ENCODE measurements around the gene ACOT13.

ACOT13 gene

DNA sequence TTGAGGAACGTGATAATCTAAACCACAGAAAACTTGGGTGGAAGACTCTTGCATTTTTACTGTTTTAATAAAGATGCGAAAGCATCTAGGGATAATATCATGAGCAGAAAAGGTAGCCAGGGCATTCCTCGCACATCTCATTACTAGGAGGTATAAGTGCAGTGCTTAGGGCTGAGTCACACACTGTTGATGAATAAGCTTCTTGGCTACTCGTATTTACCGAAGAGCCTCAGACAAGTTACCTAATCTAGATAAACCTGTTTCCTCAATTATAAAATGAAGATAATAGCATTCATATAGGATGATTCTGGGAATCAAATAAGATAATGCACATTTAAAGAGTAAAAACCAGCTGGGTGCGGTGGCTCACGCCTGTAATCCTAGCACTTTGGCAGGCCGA lies 20.1 kb upstream of the ACOT13 start:
- peaks cover 16 to 18% of the 10 kb centered on the region in 2 experiments for H3K36me3 ChIP-seq (ENCODE audit: control insufficient read depth in 2 of 2, insufficient read depth in 1 of 2, low read length in 2 of 2)
- TF ChIP-seq ZNF701 (tag by site-specific recombination; IDR thresholded peaks at IDR 0.05), result no peak
- no peak for TF ChIP-seq ZNF221 (tag by site-specific recombination; IDR thresholded peaks at IDR 0.05; ENCODE audit: borderline replicate concordance)
- no peak for TF ChIP-seq ZNF433 (tag by site-specific recombination; IDR thresholded peaks at IDR 0.05; ENCODE audit: low read depth)
- no peak for TF ChIP-seq ZNF423 (tag by site-specific recombination; IDR thresholded peaks at IDR 0.05)
- H3K4me1 ChIP-seq (ENCODE audit: control insufficient read depth, insufficient read depth, low read length), result no peaks in the 10 kb centered on the region
- no peak overlapping the region for H3K4me3 ChIP-seq (ENCODE audit: low read depth, low read length)
- no peaks in the 10 kb centered on the region for H3K9me3 ChIP-seq (ENCODE audit: control insufficient read depth, insufficient read depth, low read depth, low read length)
- no peak overlapping the region for H3K27ac ChIP-seq (ENCODE audit: extremely low read depth, low read depth, low read length)
- CTCF ChIA-PET, result interaction anchor here (1.1 to 2.8 kb wide), 4 partner anchors 49 to 67 kb away, joined by 3 to 7 read pairs (median 5); no protein-coding TSS in a partner anchor
- POLR2A ChIA-PET, result interaction anchor here (2.7 kb wide), 1 partner anchor 19 kb away, joined by 15 read pairs; the partner anchor contains the start of genes ACOT13 and TDP2

DNA sequence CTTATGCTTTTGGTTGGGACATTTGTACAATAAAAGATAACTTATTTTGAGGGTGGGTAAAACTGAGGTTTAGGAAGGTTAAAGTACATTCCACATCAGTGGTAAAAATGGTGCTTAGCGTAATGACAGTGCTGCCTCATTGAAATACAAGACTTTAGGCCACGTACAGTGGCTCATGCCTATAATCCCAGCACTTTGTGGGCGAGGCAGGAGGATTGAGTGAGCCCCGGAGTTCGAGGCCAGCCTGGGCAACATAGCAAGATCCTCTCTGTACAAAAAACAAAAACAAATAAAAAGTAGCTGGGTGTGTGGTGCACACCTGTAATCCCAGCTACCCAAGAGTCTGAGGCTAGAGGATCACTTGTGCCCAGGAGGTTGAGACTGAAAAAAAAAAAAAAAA lies 18.6 kb upstream of the ACOT13 start:
- Histone ChIP-seq H3K36me3 (ENCODE audit: control insufficient read depth in 2 of 2, insufficient read depth in 1 of 2, low read length in 2 of 2) (peaks cover 30 to 31% of the 10 kb centered on the region in 2 experiments), H3K9me3 (ENCODE audit: control insufficient read depth, insufficient read depth, low read depth, low read length) (no peaks in the 10 kb centered on the region), H3K4me3 (ENCODE audit: low read depth, low read length) (no peak overlapping the region), H3K4me1 (ENCODE audit: control insufficient read depth, insufficient read depth, low read length) (no peaks in the 10 kb centered on the region), H3K27ac (ENCODE audit: extremely low read depth, low read depth, low read length) (no peak overlapping the region)
- TF ChIP-seq ZNF121 (tag by site-specific recombination; IDR thresholded peaks at IDR 0.05), result 0 out of 2 replicates have a peak, but pooled peaks have one; percentile 46
- no peak for TF ChIP-seq ZNF600 (tag by site-specific recombination; IDR thresholded peaks at IDR 0.05)
- TF ChIP-seq, protein P1, sequence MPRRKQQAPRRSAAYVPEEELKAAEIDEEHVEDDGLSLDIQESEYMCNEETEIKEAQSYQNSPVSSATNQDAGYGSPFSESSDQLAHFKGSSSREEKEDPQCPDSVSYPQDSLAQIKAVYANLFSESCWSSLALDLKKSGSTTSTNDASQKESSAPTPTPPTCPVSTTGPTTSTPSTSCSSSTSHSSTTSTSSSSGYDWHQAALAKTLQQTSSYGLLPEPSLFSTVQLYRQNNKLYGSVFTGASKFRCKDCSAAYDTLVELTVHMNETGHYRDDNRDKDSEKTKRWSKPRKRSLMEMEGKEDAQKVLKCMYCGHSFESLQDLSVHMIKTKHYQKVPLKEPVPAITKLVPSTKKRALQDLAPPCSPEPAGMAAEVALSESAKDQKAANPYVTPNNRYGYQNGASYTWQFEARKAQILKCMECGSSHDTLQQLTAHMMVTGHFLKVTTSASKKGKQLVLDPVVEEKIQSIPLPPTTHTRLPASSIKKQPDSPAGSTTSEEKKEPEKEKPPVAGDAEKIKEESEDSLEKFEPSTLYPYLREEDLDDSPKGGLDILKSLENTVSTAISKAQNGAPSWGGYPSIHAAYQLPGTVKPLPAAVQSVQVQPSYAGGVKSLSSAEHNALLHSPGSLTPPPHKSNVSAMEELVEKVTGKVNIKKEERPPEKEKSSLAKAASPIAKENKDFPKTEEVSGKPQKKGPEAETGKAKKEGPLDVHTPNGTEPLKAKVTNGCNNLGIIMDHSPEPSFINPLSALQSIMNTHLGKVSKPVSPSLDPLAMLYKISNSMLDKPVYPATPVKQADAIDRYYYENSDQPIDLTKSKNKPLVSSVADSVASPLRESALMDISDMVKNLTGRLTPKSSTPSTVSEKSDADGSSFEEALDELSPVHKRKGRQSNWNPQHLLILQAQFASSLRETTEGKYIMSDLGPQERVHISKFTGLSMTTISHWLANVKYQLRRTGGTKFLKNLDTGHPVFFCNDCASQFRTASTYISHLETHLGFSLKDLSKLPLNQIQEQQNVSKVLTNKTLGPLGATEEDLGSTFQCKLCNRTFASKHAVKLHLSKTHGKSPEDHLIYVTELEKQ (tag by site-specific recombination; IDR thresholded peaks at IDR 0.05; ENCODE audit: borderline replicate concordance), result no peak
- no peak for TF ChIP-seq ZNF596 (tag by site-specific recombination; IDR thresholded peaks at IDR 0.05)
- POLR2A ChIA-PET, result interaction anchor here (1.2 kb wide), 1 partner anchor 131 kb away, joined by 3 read pairs; no protein-coding TSS in a partner anchor
- CTCF ChIA-PET, result interaction anchor here (1.3 to 2.8 kb wide), 2 partner anchors 63 to 67 kb away, joined by 7 to 10 read pairs; no protein-coding TSS in a partner anchor

DNA sequence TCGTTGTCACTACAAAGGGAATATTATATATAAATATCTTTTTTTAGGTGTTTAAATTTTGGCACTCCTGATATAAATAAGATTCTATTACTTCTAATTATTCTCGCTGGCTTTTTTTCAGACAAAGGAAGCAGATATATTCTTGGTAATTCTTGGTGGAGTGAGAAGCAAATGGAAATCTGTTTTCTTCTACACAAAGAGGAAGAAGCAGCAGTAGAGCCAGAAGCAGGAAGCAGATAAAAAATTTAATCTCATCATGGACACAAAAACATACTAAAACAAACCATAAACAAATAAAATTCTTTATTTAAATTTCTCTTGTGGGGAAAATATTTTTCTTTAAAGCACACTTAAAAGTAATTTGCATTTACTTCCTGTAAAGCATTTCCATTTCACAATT lies 17.2 kb upstream of the ACOT13 start:
- peaks cover 37 to 43% of the 10 kb centered on the region in 2 experiments for H3K36me3 ChIP-seq (ENCODE audit: control insufficient read depth in 2 of 2, insufficient read depth in 1 of 2, low read length in 2 of 2)
- CTCF ChIA-PET, result no interaction called here

More for the DNA sequence above, 17.2 kb upstream of the ACOT13 start:
- POLR2A ChIA-PET, result no interaction called here
- H3K4me1 ChIP-seq (ENCODE audit: control insufficient read depth, insufficient read depth, low read length), result no peaks in the 10 kb centered on the region
- no peak overlapping the region for H3K4me3 ChIP-seq (ENCODE audit: low read depth, low read length)
- H3K9me3 ChIP-seq (ENCODE audit: control insufficient read depth, insufficient read depth, low read depth, low read length), result no peaks in the 10 kb centered on the region
- no peak overlapping the region for H3K27ac ChIP-seq (ENCODE audit: extremely low read depth, low read depth, low read length)
- TF ChIP-seq ZNF530 (tag by site-specific recombination; IDR thresholded peaks at IDR 0.05; ENCODE audit: low read depth) (no peak), ZNF585B (tag by site-specific recombination; IDR thresholded peaks at IDR 0.05) (no peak), ZNF404 (tag by site-specific recombination; IDR thresholded peaks at IDR 0.05) (no peak), ZFHX2 (tag by site-specific recombination; conservative IDR thresholded peaks at IDR 0.05) (no peak), KLF16 (tag by site-specific recombination; IDR thresholded peaks at IDR 0.05) (no peak)
- TF ChIP-seq, protein P2, sequence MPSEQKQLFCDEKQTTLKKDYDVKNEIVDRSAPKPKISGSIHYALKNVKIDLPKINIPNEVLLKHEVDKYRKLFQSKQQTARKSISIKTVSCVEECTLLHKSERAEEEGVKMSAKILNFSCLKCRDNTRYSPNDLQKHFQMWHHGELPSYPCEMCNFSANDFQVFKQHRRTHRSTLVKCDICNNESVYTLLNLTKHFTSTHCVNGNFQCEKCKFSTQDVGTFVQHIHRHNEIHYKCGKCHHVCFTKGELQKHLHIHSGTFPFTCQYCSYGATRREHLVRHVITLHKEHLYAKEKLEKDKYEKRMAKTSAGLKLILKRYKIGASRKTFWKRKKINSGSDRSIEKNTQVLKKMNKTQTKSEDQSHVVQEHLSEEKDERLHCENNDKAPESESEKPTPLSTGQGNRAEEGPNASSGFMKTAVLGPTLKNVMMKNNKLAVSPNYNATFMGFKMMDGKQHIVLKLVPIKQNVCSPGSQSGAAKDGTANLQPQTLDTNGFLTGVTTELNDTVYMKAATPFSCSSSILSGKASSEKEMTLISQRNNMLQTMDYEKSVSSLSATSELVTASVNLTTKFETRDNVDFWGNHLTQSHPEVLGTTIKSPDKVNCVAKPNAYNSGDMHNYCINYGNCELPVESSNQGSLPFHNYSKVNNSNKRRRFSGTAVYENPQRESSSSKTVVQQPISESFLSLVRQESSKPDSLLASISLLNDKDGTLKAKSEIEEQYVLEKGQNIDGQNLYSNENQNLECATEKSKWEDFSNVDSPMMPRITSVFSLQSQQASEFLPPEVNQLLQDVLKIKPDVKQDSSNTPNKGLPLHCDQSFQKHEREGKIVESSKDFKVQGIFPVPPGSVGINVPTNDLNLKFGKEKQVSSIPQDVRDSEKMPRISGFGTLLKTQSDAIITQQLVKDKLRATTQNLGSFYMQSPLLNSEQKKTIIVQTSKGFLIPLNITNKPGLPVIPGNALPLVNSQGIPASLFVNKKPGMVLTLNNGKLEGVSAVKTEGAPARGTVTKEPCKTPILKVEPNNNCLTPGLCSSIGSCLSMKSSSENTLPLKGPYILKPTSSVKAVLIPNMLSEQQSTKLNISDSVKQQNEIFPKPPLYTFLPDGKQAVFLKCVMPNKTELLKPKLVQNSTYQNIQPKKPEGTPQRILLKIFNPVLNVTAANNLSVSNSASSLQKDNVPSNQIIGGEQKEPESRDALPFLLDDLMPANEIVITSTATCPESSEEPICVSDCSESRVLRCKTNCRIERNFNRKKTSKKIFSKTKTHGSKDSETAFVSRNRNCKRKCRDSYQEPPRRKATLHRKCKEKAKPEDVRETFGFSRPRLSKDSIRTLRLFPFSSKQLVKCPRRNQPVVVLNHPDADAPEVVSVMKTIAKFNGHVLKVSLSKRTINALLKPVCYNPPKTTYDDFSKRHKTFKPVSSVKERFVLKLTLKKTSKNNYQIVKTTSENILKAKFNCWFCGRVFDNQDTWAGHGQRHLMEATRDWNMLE (tag by site-specific recombination; conservative IDR thresholded peaks at IDR 0.05; ENCODE audit: low read depth), result no peak

Measured in HEK293 (cell line).